Measurements from ENCODE around the gene COL18A1. TPM values are rescaled to one million over a fixed set of nuclear protein-coding genes. Genes with fewer than 3 reads are reported as not detected.

Gene COL18A1
- total RNA-seq, 4 donors from 2014 or later = 124 to 224 (median 173) TPM

- 91 to 100% methylated on average over 3 to 4 of the region's 11 CpGs for WGBS, 2 donors
- DNase-seq (ENCODE audit: low spot score in 2 of 2) = no peak
Observed at GRCh38 chr21:45510466-45510955, 105.5 kb downstream of the COL18A1 start.

DNA sequence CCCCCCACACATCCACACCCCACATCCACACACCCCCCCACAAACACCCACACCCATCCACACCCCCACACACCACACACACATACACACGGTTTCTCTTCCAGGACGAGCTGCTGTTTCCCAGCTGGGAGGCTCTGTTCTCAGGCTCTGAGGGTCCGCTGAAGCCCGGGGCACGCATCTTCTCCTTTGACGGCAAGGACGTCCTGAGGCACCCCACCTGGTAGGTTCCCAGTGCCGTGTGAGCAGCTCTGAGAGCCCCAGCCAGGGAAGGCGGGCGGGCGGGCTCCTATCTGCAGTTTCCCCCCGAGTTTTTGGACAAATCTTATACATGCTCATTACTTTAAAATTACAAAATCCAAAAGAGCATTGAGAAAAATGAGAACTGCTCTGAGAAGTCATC, 106.0 kb downstream of the COL18A1 start:
- Histone ChIP-seq H3K27me3 (no peaks in the 10 kb centered on the region), H3K36me3 (peaks cover 0 to 85% (median 3%) of the 10 kb centered on the region in 3 donors), H3K4me1 (no peaks in the 10 kb centered on the region), H3K27ac (no peak overlapping the region), H3K9me3 (no peaks in the 10 kb centered on the region), H3K4me3 (no peak overlapping the region)
- WGBS, 2 donors = 80 to 85% methylated on average over 12 of the region's 12 CpGs
- TF ChIP-seq POLR2A (IDR thresholded peaks at IDR 0.05) (no peak), EP300 (IDR thresholded peaks at IDR 0.05) (no peak)
- TF ChIP-seq, protein P1, sequence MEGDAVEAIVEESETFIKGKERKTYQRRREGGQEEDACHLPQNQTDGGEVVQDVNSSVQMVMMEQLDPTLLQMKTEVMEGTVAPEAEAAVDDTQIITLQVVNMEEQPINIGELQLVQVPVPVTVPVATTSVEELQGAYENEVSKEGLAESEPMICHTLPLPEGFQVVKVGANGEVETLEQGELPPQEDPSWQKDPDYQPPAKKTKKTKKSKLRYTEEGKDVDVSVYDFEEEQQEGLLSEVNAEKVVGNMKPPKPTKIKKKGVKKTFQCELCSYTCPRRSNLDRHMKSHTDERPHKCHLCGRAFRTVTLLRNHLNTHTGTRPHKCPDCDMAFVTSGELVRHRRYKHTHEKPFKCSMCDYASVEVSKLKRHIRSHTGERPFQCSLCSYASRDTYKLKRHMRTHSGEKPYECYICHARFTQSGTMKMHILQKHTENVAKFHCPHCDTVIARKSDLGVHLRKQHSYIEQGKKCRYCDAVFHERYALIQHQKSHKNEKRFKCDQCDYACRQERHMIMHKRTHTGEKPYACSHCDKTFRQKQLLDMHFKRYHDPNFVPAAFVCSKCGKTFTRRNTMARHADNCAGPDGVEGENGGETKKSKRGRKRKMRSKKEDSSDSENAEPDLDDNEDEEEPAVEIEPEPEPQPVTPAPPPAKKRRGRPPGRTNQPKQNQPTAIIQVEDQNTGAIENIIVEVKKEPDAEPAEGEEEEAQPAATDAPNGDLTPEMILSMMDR (IDR thresholded peaks at IDR 0.05) = no peak
- DNase-seq (ENCODE audit: low spot score in 2 of 2) = no peak

More at GRCh38 chr21:45510466-45510955, 105.5 kb downstream of the COL18A1 start:
- H3K4me1 ChIP-seq = no peaks in the 10 kb centered on the region
- H3K9me3 ChIP-seq = no peaks in the 10 kb centered on the region
- H3K27ac ChIP-seq = no peak overlapping the region
- H3K36me3 ChIP-seq = peaks cover 0 to 85% (median 3%) of the 10 kb centered on the region in 3 donors
- no peaks in the 10 kb centered on the region for H3K27me3 ChIP-seq
- TF ChIP-seq, protein P1 (IDR thresholded peaks at IDR 0.05) = no peak
- no peak for TF ChIP-seq EP300 (IDR thresholded peaks at IDR 0.05)
- TF ChIP-seq POLR2A (IDR thresholded peaks at IDR 0.05) = no peak
- no peak overlapping the region for H3K4me3 ChIP-seq

- TF ChIP-seq POLR2A (IDR thresholded peaks at IDR 0.05) = no peak
- no peak for TF ChIP-seq EP300 (IDR thresholded peaks at IDR 0.05)
- TF ChIP-seq, protein P1 (IDR thresholded peaks at IDR 0.05) = no peak
- 80 to 81% methylated on average over 29 to 30 of the region's 35 CpGs for WGBS, 2 donors
- no peaks in the 10 kb centered on the region for H3K4me1 ChIP-seq
Observed at GRCh38 chr21:45511661-45512431, 106.9 kb downstream of the COL18A1 start.

GRCh38 chr21:45512626-45513002, 107.6 kb downstream of the COL18A1 start:
- Histone ChIP-seq H3K27me3 (no peaks in the 10 kb centered on the region), H3K4me1 (no peaks in the 10 kb centered on the region), H3K9me3 (peaks cover 0 to 1% (median 0%) of the 10 kb centered on the region in 4 donors), H3K4me3 (no peak overlapping the region), H3K27ac (no peak overlapping the region), H3K36me3 (peaks cover 0 to 87% (median 3%) of the 10 kb centered on the region in 3 donors)
- DNase-seq (ENCODE audit: low spot score in 2 of 2) = no peak
- TF ChIP-seq POLR2A (IDR thresholded peaks at IDR 0.05) = no peak
- TF ChIP-seq EP300 (IDR thresholded peaks at IDR 0.05) = no peak
- TF ChIP-seq, protein P1 (IDR thresholded peaks at IDR 0.05) = no peak
- WGBS, 2 donors = 87 to 88% methylated on average over 8 of the region's 8 CpGs

More at GRCh38 chr21:45511661-45512431, 106.9 kb downstream of the COL18A1 start:
- Histone ChIP-seq H3K36me3 (peaks cover 0 to 85% (median 3%) of the 10 kb centered on the region in 3 donors), H3K27ac (no peak overlapping the region), H3K9me3 (no peaks in the 10 kb centered on the region), H3K27me3 (no peaks in the 10 kb centered on the region), H3K4me3 (no peak overlapping the region)
- DNase-seq (ENCODE audit: low spot score in 2 of 2) = no peak
